Hepatocyte (in vitro differentiated cells): Measurements from ENCODE around the gene ZBTB48. TPM values are rescaled to one million over a fixed set of nuclear protein-coding genes. Genes with fewer than 3 reads are reported as not detected.

Experiments
- DNase-seq: peaks from one replicate; pipeline ENCODE4 v3.0.0-alpha.2; 2016; ENCODE audit warnings: low spot score
- H2AFZ ChIP-seq: fragments of 200-600 bp; sonication (generic); 2 replicates; pipeline ENCODE4 v1.6.0; 2016; ENCODE audit warnings: antibody characterized with exemption, mild to moderate bottlenecking
- H3K27ac ChIP-seq: fragments of 200-600 bp; sonication (generic); 2 replicates; pipeline ENCODE4 v1.5.1; 2016; ENCODE audit warnings: mild to moderate bottlenecking
- H3K27me3 ChIP-seq: fragments of 200-600 bp; sonication (generic); 2 replicates; pipeline ENCODE4 v1.6.1; 2016
- H3K36me3 ChIP-seq: fragments of 200-600 bp; sonication (generic); replicated peaks from 2 replicates; pipeline ENCODE4 v1.5.1; 2016; ENCODE audit warnings: low read depth; ENCODE audit not compliant: insufficient read depth
- H3K4me1 ChIP-seq: fragments of 200-600 bp; sonication (generic); 2 replicates; pipeline ENCODE4 v1.5.1; 2016; ENCODE audit warnings: mild to moderate bottlenecking, moderate library complexity; ENCODE audit not compliant: insufficient read depth
- H3K4me2 ChIP-seq: fragments of 200-600 bp; sonication (generic); 2 replicates; pipeline ENCODE4 v1.6.0; 2016
- H3K4me3 ChIP-seq: fragments of 200-600 bp; sonication (generic); 2 replicates; pipeline ENCODE4 v1.5.1; 2016; ENCODE audit warnings: mild to moderate bottlenecking
- H3K79me2 ChIP-seq: fragments of 200-600 bp; sonication (generic); 2 replicates; pipeline ENCODE4 v1.6.0; 2017; ENCODE audit warnings: mild to moderate bottlenecking
- H3K9me2 ChIP-seq: fragments of 200-600 bp; sonication (generic); replicated peaks from 2 replicates; pipeline ENCODE4 v1.6.0; 2017; ENCODE audit warnings: mild to moderate bottlenecking; ENCODE audit not compliant: insufficient read depth
- H3K9me3 ChIP-seq: fragments of 200-600 bp; sonication (generic); 2 replicates; pipeline ENCODE4 v1.5.1; 2016; ENCODE audit warnings: low read depth, mild to moderate bottlenecking
- H4K20me1 ChIP-seq: fragments of 200-600 bp; sonication (generic); 2 replicates; pipeline ENCODE4 v1.6.0; 2016; ENCODE audit warnings: mild to moderate bottlenecking; ENCODE audit not compliant: insufficient read depth, poor library complexity, severe bottlenecking
- CTCF ChIP-seq: fragments of 200-600 bp; sonication (generic); IDR thresholded peaks from 2 replicates; pipeline ENCODE4 v1.5.1; 2016; ENCODE audit warnings: antibody characterized with exemption, mild to moderate bottlenecking; ENCODE audit not compliant: poor library complexity
- EZH2 ChIP-seq: fragments of 200-600 bp; sonication (generic); IDR thresholded peaks from 2 replicates; pipeline ENCODE4 v1.6.1; 2016; ENCODE audit warnings: antibody characterized with exemption, mild to moderate bottlenecking, borderline replicate concordance
- EZH2phosphoT487 ChIP-seq: fragments of 200-600 bp; sonication (generic); IDR thresholded peaks from one replicate; pipeline ENCODE4 v1.6.1; 2018; ENCODE audit warnings: antibody characterized with exemption, mild to moderate bottlenecking, low read depth, moderate library complexity; ENCODE audit not compliant: unreplicated experiment, severe bottlenecking
- WGBS: methylation state at CpG from one replicate; pipeline ENCODE4 v1.1.6; 2016; ENCODE audit warnings: low lambda C conversion rate; ENCODE audit errors: missing lambda C conversion rate; 5-methylcytosine and 5-hydroxymethylcytosine counted together
- polyA plus RNA-seq: library from polyadenylated mRNA; unstranded; fragments of >200 nt; fragmentation: Nextera tagmentation; extraction: Ambion mirVana; gene quantifications from 2 replicates; pipeline ENCODE4 v1.2.1, GENCODE V29; 2016
- total RNA-seq: library from RNA; depleted of rRNA; stranded (reverse); fragments of >200 nt; gene quantifications from 2 replicates; pipeline ENCODE4 v1.2.3, GENCODE V29; 2014

The ZBTB48 gene
- total and polyA plus RNA-seq, 2 experiments from 2014 or later, result 22.9 to 24.8 TPM

- H3K27me3 ChIP-seq, result no peaks in the 10 kb centered on the region
- WGBS, result 98% methylated on average over 4 of the region's 4 CpGs
- no peak overlapping the region for H2AFZ ChIP-seq
- H3K79me2 ChIP-seq, result peaks cover 80% of the 10 kb centered on the region
- no peak overlapping the region for H3K4me3 ChIP-seq
- no peaks in the 10 kb centered on the region for H3K4me1 ChIP-seq
- no peaks in the 10 kb centered on the region for H3K9me2 ChIP-seq
- peaks cover 30% of the 10 kb centered on the region for H4K20me1 ChIP-seq
- H3K4me2 ChIP-seq, result no peak overlapping the region
- H3K9me3 ChIP-seq, result no peaks in the 10 kb centered on the region
- no peaks in the 10 kb centered on the region for H3K36me3 ChIP-seq
- no peak overlapping the region for H3K27ac ChIP-seq
- TF ChIP-seq CTCF (no peak), EZH2phosphoT487 (no peak), EZH2 (no peak)
- DNase-seq, result no peak
Observed at GRCh38 chr1:6619045-6619444, 39.3 kb downstream of the ZBTB48 start.

- 94% methylated on average over 41 of the region's 41 CpGs for WGBS
- H3K4me2 ChIP-seq, result no peak overlapping the region
- no peaks in the 10 kb centered on the region for H3K36me3 ChIP-seq
Observed at GRCh38 chr1:6621429-6622391, 41.9 kb downstream of the ZBTB48 start.

GRCh38 chr1:6622396-6623152 lies 42.8 kb downstream of the ZBTB48 start:
- TF ChIP-seq EZH2, result no peak
- TF ChIP-seq CTCF, result no peak
- TF ChIP-seq EZH2phosphoT487, result no peak
- peaks cover 68% of the 10 kb centered on the region for H3K79me2 ChIP-seq

More at GRCh38 chr1:6621429-6622391, 41.9 kb downstream of the ZBTB48 start:
- peaks cover 13% of the 10 kb centered on the region for H3K4me1 ChIP-seq
- TF ChIP-seq CTCF (no peak), EZH2 (no peak), EZH2phosphoT487 (no peak)
- no peak overlapping the region for H3K27ac ChIP-seq
- H3K4me3 ChIP-seq, result no peak overlapping the region
- no peak overlapping the region for H2AFZ ChIP-seq
- H3K9me2 ChIP-seq, result no peaks in the 10 kb centered on the region
- peaks cover 23% of the 10 kb centered on the region for H4K20me1 ChIP-seq
- H3K27me3 ChIP-seq, result no peaks in the 10 kb centered on the region
- H3K79me2 ChIP-seq, result peaks cover 68% of the 10 kb centered on the region
- no peak for DNase-seq
- no peaks in the 10 kb centered on the region for H3K9me3 ChIP-seq

More at GRCh38 chr1:6622396-6623152, 42.8 kb downstream of the ZBTB48 start:
- no peak overlapping the region for H3K27ac ChIP-seq
- no peaks in the 10 kb centered on the region for H3K9me2 ChIP-seq
- H3K36me3 ChIP-seq, result no peaks in the 10 kb centered on the region
- H3K27me3 ChIP-seq, result no peaks in the 10 kb centered on the region
- DNase-seq, result no peak
- 90% methylated on average over 10 of the region's 10 CpGs for WGBS
- peaks cover 19% of the 10 kb centered on the region for H4K20me1 ChIP-seq
- H3K9me3 ChIP-seq, result no peaks in the 10 kb centered on the region
- peaks cover 13% of the 10 kb centered on the region for H3K4me1 ChIP-seq
- H3K4me3 ChIP-seq, result no peak overlapping the region
- no peak overlapping the region for H2AFZ ChIP-seq
- H3K4me2 ChIP-seq, result no peak overlapping the region
